Keratinocyte (primary cell): Measurements from ENCODE around the gene GPHB5. TPM values are rescaled to one million over a fixed set of nuclear protein-coding genes. Genes with fewer than 3 reads are reported as not detected.

ENCODE experiments used
- DNase-seq: peaks from one replicate; pipeline ENCODE4 v3.0.0-alpha.2; 2011; ENCODE audit warnings: low read depth, missing footprints, low spot score
- FAIRE-seq: peaks from 2 replicates; lab custom pipeline; 2011; peaks lifted over from hg19 to GRCh38; lab: Jason Lieb, UNC
- H2AFZ ChIP-seq: 2 replicates; pipeline ENCODE4 v1.6.0; 2012; ENCODE audit warnings: low read length, control low read depth, inconsistent platforms; ENCODE audit not compliant: control insufficient read depth
- H3K27ac ChIP-seq: 2 replicates; pipeline ENCODE4 v1.5.1; 2011; ENCODE audit warnings: low read length; ENCODE audit not compliant: control insufficient read depth, insufficient read depth
- H3K27me3 ChIP-seq: 3 replicates; pipeline ENCODE4 v1.6.0; 2011; ENCODE audit warnings: low read length; ENCODE audit not compliant: control insufficient read depth, insufficient read depth; ENCODE audit errors: extremely low read depth
- H3K36me3 ChIP-seq, 2 experiments: 2 replicates in 1 of 2; 3 replicates in 1 of 2; pipeline ENCODE4 v1.5.1; 2011; ENCODE audit warnings: low read length in 2 of 2, mild to moderate bottlenecking in 1 of 2; ENCODE audit not compliant: control insufficient read depth in 2 of 2, insufficient read depth in 2 of 2; ENCODE audit errors: extremely low read depth in 1 of 2
- H3K4me1 ChIP-seq: 3 replicates; pipeline ENCODE4 v1.5.1; 2011; ENCODE audit warnings: low read length; ENCODE audit not compliant: control insufficient read depth, insufficient read depth; ENCODE audit errors: extremely low read depth
- H3K4me2 ChIP-seq: 3 replicates; pipeline ENCODE4 v1.6.0; 2011; ENCODE audit warnings: low read depth, low read length; ENCODE audit not compliant: control insufficient read depth, insufficient read depth; ENCODE audit errors: extremely low read depth
- H3K4me3 ChIP-seq, 3 experiments: fragments of 200-600 bp in 1 of 3; sonication (generic) in 1 of 3; 2 replicates in 2 of 3; 3 replicates in 1 of 3; pipeline ENCODE4 v1.5.1; 2011 to 2016; ENCODE audit warnings: low read length in 3 of 3, mild to moderate bottlenecking in 3 of 3, control low read depth in 2 of 3, inconsistent platforms in 1 of 3, low read depth in 1 of 3, mixed read lengths in 1 of 3, mixed run types in 1 of 3, moderate library complexity in 1 of 3; ENCODE audit not compliant: control insufficient read depth in 2 of 3, insufficient read depth in 2 of 3; ENCODE audit errors: extremely low read depth in 1 of 3
- H3K79me2 ChIP-seq: 2 replicates; pipeline ENCODE4 v1.6.0; 2012; ENCODE audit warnings: low read length; ENCODE audit not compliant: control insufficient read depth, insufficient read depth
- H3K9ac ChIP-seq: 3 replicates; pipeline ENCODE4 v1.6.0; 2011; ENCODE audit warnings: low read length; ENCODE audit not compliant: control insufficient read depth, insufficient read depth; ENCODE audit errors: extremely low read depth
- H3K9me1 ChIP-seq: 3 replicates; pipeline ENCODE4 v1.6.0; 2011; ENCODE audit warnings: low read length; ENCODE audit not compliant: control insufficient read depth, insufficient read depth; ENCODE audit errors: extremely low read depth
- H3K9me3 ChIP-seq: 2 replicates; pipeline ENCODE4 v1.5.1; 2012; ENCODE audit warnings: low read depth, low read length; ENCODE audit not compliant: control insufficient read depth
- H4K20me1 ChIP-seq: 3 replicates; pipeline ENCODE4 v1.6.0; 2011; ENCODE audit warnings: low read length; ENCODE audit not compliant: control insufficient read depth, insufficient read depth; ENCODE audit errors: extremely low read depth
- CTCF ChIP-seq, 3 experiments: IDR thresholded peaks in 1 of 3; conservative IDR thresholded peaks in 1 of 3; optimal IDR thresholded peaks in 1 of 3; 2 replicates in 2 of 3; 3 replicates in 1 of 3; pipeline versions ENCODE3 to v1.5.1; 2011; ENCODE audit warnings: low read length in 3 of 3, mild to moderate bottlenecking in 3 of 3, moderate library complexity in 2 of 3, control low read depth in 1 of 3, inconsistent platforms in 1 of 3; ENCODE audit not compliant: insufficient read depth in 2 of 3; ENCODE audit errors: extremely low read depth in 1 of 3
- EZH2 ChIP-seq: IDR thresholded peaks from one replicate; pipeline ENCODE4 v1.6.1; 2012; ENCODE audit warnings: inconsistent platforms, mild to moderate bottlenecking, low read length, moderate library complexity
- dilution Hi-C: fragments of 300-500 bp; cut with MboI; formaldehyde crosslinking; loops from one replicate; pipeline ENCODE4 v1.7.0; 2020; ENCODE audit warnings: low sequenced_read_pairs; ENCODE audit not compliant: extremely low pct_ligation_motif_present
- polyA plus RNA-seq, 5 experiments: library from polyadenylated mRNA; depleted of rRNA in 3 of 5; stranded (reverse) in 3 of 5; stranded (forward) in 1 of 5; unstranded in 1 of 5; fragments of >200 nt; gene quantifications; 1 replicate in 1 of 5; 2 replicates in 3 of 5; 3 replicates in 1 of 5; pipeline versions ENCODE4 v1.2.1 to v1.2.3, GENCODE V29; 2011 to 2012; ENCODE audit warnings: missing spikeins in 2 of 5, low read depth in 1 of 5, low replicate concordance in 1 of 5

The GPHB5 gene
- polyA plus RNA-seq, 1 donor (not counting 4 experiments of a cell fraction or from before 2014, with no cell fraction given): not detected

- no peak overlapping the region for H3K4me2 ChIP-seq
- TF ChIP-seq CTCF (optimal IDR thresholded peaks at IDR 0.05 in 1 of 3, IDR thresholded peaks at IDR 0.05 in 1 of 3, conservative IDR thresholded peaks at IDR 0.05 in 1 of 3; ENCODE audit: extremely low read depth in 1 of 3, insufficient read depth in 2 of 3, low read length in 3 of 3): no peak
- TF ChIP-seq EZH2: no peak
- no peak overlapping the region for H2AFZ ChIP-seq
- H3K27me3 ChIP-seq: peaks cover 7% of the 10 kb centered on the region
- no peaks in the 10 kb centered on the region for H3K36me3 ChIP-seq
- H3K4me3 ChIP-seq: no peak overlapping the region
- no peak for DNase-seq
- dilution Hi-C loops: no loop called here
- no peak overlapping the region for H3K9ac ChIP-seq
- no peaks in the 10 kb centered on the region for H3K4me1 ChIP-seq
- no peaks in the 10 kb centered on the region for H3K79me2 ChIP-seq
- H3K9me1 ChIP-seq: no peaks in the 10 kb centered on the region
- no peaks in the 10 kb centered on the region for H4K20me1 ChIP-seq
- H3K9me3 ChIP-seq: no peaks in the 10 kb centered on the region
- FAIRE-seq: no peak
- H3K27ac ChIP-seq: no peak overlapping the region
Observed at GRCh38 chr14:63286071-63286470, 32.7 kb downstream of the GPHB5 start.

- H3K4me3 ChIP-seq: no peak overlapping the region
- H3K36me3 ChIP-seq: no peaks in the 10 kb centered on the region
- H3K9me1 ChIP-seq: no peaks in the 10 kb centered on the region
- H3K9me3 ChIP-seq: no peaks in the 10 kb centered on the region
- H3K79me2 ChIP-seq: no peaks in the 10 kb centered on the region
- no peaks in the 10 kb centered on the region for H4K20me1 ChIP-seq
- H3K9ac ChIP-seq: no peak overlapping the region
- H3K4me1 ChIP-seq: no peaks in the 10 kb centered on the region
- peaks cover 7% of the 10 kb centered on the region for H3K27me3 ChIP-seq
- DNase-seq (no peak), FAIRE-seq (no peak)
- H2AFZ ChIP-seq: no peak overlapping the region
- H3K27ac ChIP-seq: no peak overlapping the region
- dilution Hi-C loops: no loop called here
- H3K4me2 ChIP-seq: no peak overlapping the region
- no peak for TF ChIP-seq CTCF (optimal IDR thresholded peaks at IDR 0.05 in 1 of 3, IDR thresholded peaks at IDR 0.05 in 1 of 3, conservative IDR thresholded peaks at IDR 0.05 in 1 of 3; ENCODE audit: extremely low read depth in 1 of 3, insufficient read depth in 2 of 3, low read length in 3 of 3)
Observed at GRCh38 chr14:63283884-63284248, 34.9 kb downstream of the GPHB5 start.
